ENCODE data around the gene C9orf40. TPM values are rescaled to one million over a fixed set of nuclear protein-coding genes. Genes with fewer than 3 reads are reported as not detected.

The C9orf40 gene
- total and polyA plus RNA-seq, 2 donors (not counting 1 experiment from before 2014, with no cell fraction given), result 3.0 to 4.5 TPM

GRCh38 chr9:74907085-74907484, 45.6 kb downstream of the C9orf40 start:
- Histone ChIP-seq H3K27me3 (ENCODE audit: control insufficient read depth, insufficient read depth, low read length) (no peaks in the 10 kb centered on the region), H4K20me1 (ENCODE audit: control insufficient read depth, extremely low read depth, insufficient read depth, low read length) (no peaks in the 10 kb centered on the region), H3K4me2 (ENCODE audit: extremely low read depth, insufficient read depth, low read length) (no peak overlapping the region), H3K4me1 (ENCODE audit: control insufficient read depth, extremely low read depth, insufficient read depth, low read length) (no peaks in the 10 kb centered on the region), H3K4me3 (replicated peaks in 1 of 4; ENCODE audit: control extremely low read depth in 1 of 4, insufficient read depth in 1 of 4, low read depth in 3 of 4, low read length in 4 of 4) (no peak overlapping the region), H3K9me3 (ENCODE audit: control insufficient read depth, insufficient read depth, low read depth, low read length) (no peaks in the 10 kb centered on the region), H3K27ac (ENCODE audit: insufficient read depth, low read length) (no peak overlapping the region), H3K79me2 (ENCODE audit: control insufficient read depth, insufficient read depth, low read length) (no peaks in the 10 kb centered on the region), H3K36me3 (ENCODE audit: control insufficient read depth, insufficient read depth, low read length) (no peaks in the 10 kb centered on the region), H2AFZ (ENCODE audit: low read length) (no peak overlapping the region), H3K9ac (ENCODE audit: insufficient read depth, low read length) (no peak overlapping the region)
- no peak for DNase-seq (ENCODE audit: low read depth in 2 of 2)
- no peak for TF ChIP-seq CTCF (conservative IDR thresholded peaks at IDR 0.05 in 1 of 2, IDR thresholded peaks at IDR 0.05 in 1 of 2; ENCODE audit: low read depth in 1 of 2, low read length in 2 of 2)
- no peak for TF ChIP-seq EZH2 (IDR thresholded peaks at IDR 0.05; ENCODE audit: low read length, missing control alignments)

- no peaks in the 10 kb centered on the region for H3K36me3 ChIP-seq (ENCODE audit: control insufficient read depth, insufficient read depth, low read length)
- no peak for DNase-seq (ENCODE audit: low read depth in 2 of 2)
- no peaks in the 10 kb centered on the region for H4K20me1 ChIP-seq (ENCODE audit: control insufficient read depth, extremely low read depth, insufficient read depth, low read length)
- H3K27ac ChIP-seq (ENCODE audit: insufficient read depth, low read length), result no peak overlapping the region
- TF ChIP-seq EZH2 (IDR thresholded peaks at IDR 0.05; ENCODE audit: low read length, missing control alignments) (no peak), CTCF (conservative IDR thresholded peaks at IDR 0.05 in 1 of 2, IDR thresholded peaks at IDR 0.05 in 1 of 2; ENCODE audit: low read depth in 1 of 2, low read length in 2 of 2) (no peak)
- H3K4me1 ChIP-seq (ENCODE audit: control insufficient read depth, extremely low read depth, insufficient read depth, low read length), result no peaks in the 10 kb centered on the region
- H3K4me2 ChIP-seq (ENCODE audit: extremely low read depth, insufficient read depth, low read length), result no peak overlapping the region
- H3K9ac ChIP-seq (ENCODE audit: insufficient read depth, low read length), result no peak overlapping the region
- no peaks in the 10 kb centered on the region for H3K9me3 ChIP-seq (ENCODE audit: control insufficient read depth, insufficient read depth, low read depth, low read length)
- no peak overlapping the region for H3K4me3 ChIP-seq (replicated peaks in 1 of 4; ENCODE audit: control extremely low read depth in 1 of 4, insufficient read depth in 1 of 4, low read depth in 3 of 4, low read length in 4 of 4)
- no peaks in the 10 kb centered on the region for H3K79me2 ChIP-seq (ENCODE audit: control insufficient read depth, insufficient read depth, low read length)
- no peaks in the 10 kb centered on the region for H3K27me3 ChIP-seq (ENCODE audit: control insufficient read depth, insufficient read depth, low read length)
- H2AFZ ChIP-seq (ENCODE audit: low read length), result no peak overlapping the region
Observed at GRCh38 chr9:74901001-74901400, 51.7 kb downstream of the C9orf40 start.

Other genes starting within 250 kb of the C9orf40 start
- under 0.01 TPM in 2 replicates for gene TRPM6, start 65.0 kb downstream of the C9orf40 start, total RNA-seq
- gene TRPM6, start 65.0 kb downstream of the C9orf40 start, polyA plus RNA-seq, result 0.01 and 0.02 TPM in 2 replicates
- gene CARNMT1, start 75.4 kb upstream of the C9orf40 start, total RNA-seq, result 21.3 and 23.0 TPM in 2 replicates
- gene CARNMT1, start 75.4 kb upstream of the C9orf40 start, polyA plus RNA-seq, result 13.5 and 23.2 TPM in 2 replicates
- 21.1 and 33.9 TPM in 2 replicates for gene NMRK1, start 135.2 kb upstream of the C9orf40 start, total RNA-seq
- gene NMRK1, start 135.2 kb upstream of the C9orf40 start, polyA plus RNA-seq, result 16.0 and 19.4 TPM in 2 replicates
- 33.6 and 49.9 TPM in 2 replicates for gene OSTF1, start 135.6 kb upstream of the C9orf40 start, total RNA-seq
- gene OSTF1, start 135.6 kb upstream of the C9orf40 start, polyA plus RNA-seq, result 36.0 and 48.4 TPM in 2 replicates

Data from fibroblast of lung (primary cell).